SK-N-SH (cell line): ENCODE results near the gene FYB1. TPM values are rescaled to one million over a fixed set of nuclear protein-coding genes. Genes with fewer than 3 reads are reported as not detected.

Experiments
- CTCF ChIA-PET: fragments of 300-600, 350-600 bp; formaldehyde crosslinking; extraction: SDS; loops from one replicate; lab custom pipeline; 2021; lab: Yijun Ruan, JAX
- POLR2A ChIA-PET: fragments of 350-600 bp; sonication (Branson Sonifier 250); formaldehyde crosslinking; extraction: SDS; loops from one replicate; lab custom pipeline; 2020; ENCODE audit warnings: antibody characterized with exemption, inconsistent platforms; lab: Yijun Ruan, JAX
- DNase-seq: peaks from one replicate; pipeline ENCODE4 v3.0.0; 2012
- H2AFZ ChIP-seq: fragments of 200-600 bp; sonication (generic); 2 replicates; pipeline ENCODE4 v1.8.1; 2016; ENCODE audit warnings: antibody characterized with exemption, mild to moderate bottlenecking, low read depth
- H3F3A ChIP-seq: fragments of 200-600 bp; sonication (generic); replicated peaks from 2 replicates; pipeline ENCODE3; 2016; ENCODE audit warnings: antibody characterized with exemption, mild to moderate bottlenecking; ENCODE audit not compliant: insufficient read depth
- H3K27ac ChIP-seq, 2 experiments: fragments of 200-500 bp in 1 of 2; fragments of 200-600 bp in 1 of 2; sonication (Bioruptor generic) in 1 of 2; sonication (generic), shearing (Covaris generic) in 1 of 2; 2 replicates each; pipeline versions ENCODE4 v1.5.1 to v1.6.1; 2014 to 2016; ENCODE audit warnings: low read depth in 2 of 2, inconsistent platforms in 1 of 2, low read length in 1 of 2, mild to moderate bottlenecking in 1 of 2, mixed read lengths in 1 of 2
- H3K27me3 ChIP-seq: fragments of 200-600 bp; sonication (generic), shearing (Covaris generic); 2 replicates; pipeline ENCODE4 v1.6.1; 2016; ENCODE audit warnings: mixed run types; ENCODE audit not compliant: insufficient read depth
- H3K36me3 ChIP-seq, 2 experiments: fragments of 200-500 bp in 1 of 2; fragments of 200-600 bp in 1 of 2; sonication (Bioruptor generic) in 1 of 2; sonication (generic) in 1 of 2; replicated peaks in 1 of 2; 2 replicates each; pipeline versions ENCODE3 to v1.5.1; 2014 to 2016; ENCODE audit warnings: low read length in 1 of 2, mild to moderate bottlenecking in 1 of 2; ENCODE audit not compliant: insufficient read depth in 2 of 2, control insufficient read depth in 1 of 2
- H3K4me1 ChIP-seq, 2 experiments: fragments of 200-500 bp in 1 of 2; fragments of 200-600 bp in 1 of 2; sonication (Bioruptor generic) in 1 of 2; sonication (generic), shearing (Covaris generic) in 1 of 2; 2 replicates each; pipeline versions ENCODE4 v1.5.1 to v1.6.1; 2014 to 2016; ENCODE audit warnings: low read depth in 1 of 2, low read length in 1 of 2, mixed run types in 1 of 2; ENCODE audit not compliant: insufficient read depth in 2 of 2, control insufficient read depth in 1 of 2
- H3K4me2 ChIP-seq: fragments of 200-600 bp; sonication (generic), shearing (Covaris generic); 2 replicates; pipeline ENCODE4 v1.6.1; 2017; ENCODE audit warnings: mixed run types
- H3K4me3 ChIP-seq, 2 experiments: fragments of 200-500 bp in 1 of 2; fragments of 200-600 bp in 1 of 2; sonication (Bioruptor generic) in 1 of 2; sonication (generic), shearing (Covaris generic) in 1 of 2; 2 replicates each; pipeline versions ENCODE4 v1.5.1 to v1.8.1; 2014 to 2016; ENCODE audit warnings: low read depth in 2 of 2, inconsistent platforms in 1 of 2, low read length in 1 of 2, mild to moderate bottlenecking in 1 of 2, mixed read lengths in 1 of 2, moderate library complexity in 1 of 2
- H3K79me2 ChIP-seq: fragments of 200-600 bp; sonication (generic); 2 replicates; pipeline ENCODE4 v1.8.1; 2017; ENCODE audit warnings: mild to moderate bottlenecking; ENCODE audit not compliant: insufficient read depth
- H3K9ac ChIP-seq: fragments of 200-600 bp; sonication (generic); 2 replicates; pipeline ENCODE4 v1.6.1; 2017; ENCODE audit warnings: mixed run types
- H3K9me2 ChIP-seq: fragments of 200-600 bp; sonication (generic); 2 replicates; pipeline ENCODE4 v1.6.1; 2017; ENCODE audit warnings: mixed run types
- H3K9me3 ChIP-seq: fragments of 200-600 bp; sonication (generic); 2 replicates; pipeline ENCODE4 v1.6.1; 2017; ENCODE audit warnings: mixed run types, mild to moderate bottlenecking, moderate library complexity
- H4K20me1 ChIP-seq: fragments of 200-600 bp; sonication (generic); 2 replicates; pipeline ENCODE4 v1.6.1; 2017; ENCODE audit warnings: mild to moderate bottlenecking, mixed run types; ENCODE audit not compliant: insufficient read depth
- CHD2 ChIP-seq: fragments of 150-350 bp; IDR thresholded peaks from 2 replicates; pipeline ENCODE4 v1.6.1; 2018; ENCODE audit warnings: low read length; ENCODE audit not compliant: partially characterized antibody
- CTCF ChIP-seq: fragments of 200-600 bp; sonication (generic); IDR thresholded peaks from 2 replicates; pipeline ENCODE4 v1.6.1; 2017; ENCODE audit warnings: antibody characterized with exemption, mild to moderate bottlenecking, moderate library complexity
- ELF1 ChIP-seq: IDR thresholded peaks from 2 replicates; pipeline ENCODE4 v1.4.0; 2012
- FOSL2 ChIP-seq: IDR thresholded peaks from 2 replicates; pipeline ENCODE4 v1.4.0; 2012; ENCODE audit warnings: low read depth, mild to moderate bottlenecking, moderate library complexity, borderline replicate concordance
- FOXJ3 ChIP-seq: sonication (generic); formaldehyde crosslinking; IDR thresholded peaks from 2 replicates; pipeline ENCODE4 v1.5.1; 2020; ENCODE audit warnings: mild to moderate bottlenecking, missing genetic modification reagents
- FOXM1 ChIP-seq: IDR thresholded peaks from 2 replicates; pipeline ENCODE4 v1.4.0; 2012; ENCODE audit warnings: low read depth, mild to moderate bottlenecking
- GABPA ChIP-seq: IDR thresholded peaks from 2 replicates; pipeline ENCODE4 v1.4.0; 2012; ENCODE audit warnings: low read depth, mild to moderate bottlenecking
- GATA2 ChIP-seq: sonication (generic); formaldehyde crosslinking; IDR thresholded peaks from 2 replicates; pipeline ENCODE4 v1.5.0; 2020; ENCODE audit warnings: mild to moderate bottlenecking, missing genetic modification reagents
- IRF3 ChIP-seq: fragments of 150-350 bp; IDR thresholded peaks from 2 replicates; pipeline ENCODE4 v1.6.1; 2016; ENCODE audit warnings: mild to moderate bottlenecking, low read depth, low read length
- JUND ChIP-seq: IDR thresholded peaks from 2 replicates; pipeline ENCODE4 v1.4.0; 2012
- MXI1 ChIP-seq: IDR thresholded peaks from 2 replicates; pipeline ENCODE4 v1.6.1; 2012; ENCODE audit warnings: mild to moderate bottlenecking, low read depth, low read length, improper control_type of control experiment
- NFIC ChIP-seq: IDR thresholded peaks from 2 replicates; pipeline ENCODE4 v1.4.0; 2012; ENCODE audit warnings: borderline replicate concordance
- NRF1 ChIP-seq: IDR thresholded peaks from 2 replicates; pipeline ENCODE4 v1.6.1; 2012; ENCODE audit warnings: low read depth, mild to moderate bottlenecking, low read length
- PBX3 ChIP-seq: IDR thresholded peaks from 2 replicates; pipeline ENCODE4; 2012
- POLR2AphosphoS5 ChIP-seq: IDR thresholded peaks from 2 replicates; pipeline ENCODE4 v1.6.1; 2012; ENCODE audit warnings: low read depth, low read length
- RFX5 ChIP-seq: IDR thresholded peaks from 2 replicates; pipeline ENCODE4 v1.6.1; 2012; ENCODE audit warnings: mild to moderate bottlenecking, improper control_type of control experiment, low read length
- SMC3 ChIP-seq: IDR thresholded peaks from 2 replicates; pipeline ENCODE4 v1.6.1; 2012; ENCODE audit warnings: low read depth, low read length, improper control_type of control experiment
- TAF1 ChIP-seq: IDR thresholded peaks from 2 replicates; pipeline ENCODE4 v1.6.1; 2012; ENCODE audit warnings: low read depth, mild to moderate bottlenecking, low read length, moderate library complexity, borderline replicate concordance
- TEAD4 ChIP-seq: IDR thresholded peaks from 2 replicates; pipeline ENCODE4 v1.4.0; 2012; ENCODE audit warnings: mild to moderate bottlenecking, borderline replicate concordance; ENCODE audit not compliant: insufficient read depth
- USF1 ChIP-seq: IDR thresholded peaks from 2 replicates; pipeline ENCODE4 v1.4.0; 2012; ENCODE audit warnings: low read depth, borderline replicate concordance
- YY1 ChIP-seq: IDR thresholded peaks from 2 replicates; pipeline ENCODE4 v1.4.0; 2012; ENCODE audit warnings: low read depth, mild to moderate bottlenecking
- WGBS: methylation state at CpG from one replicate; pipeline ENCODE4 v1.1.6; 2017; ENCODE audit warnings: low lambda C conversion rate; 5-methylcytosine and 5-hydroxymethylcytosine counted together
- polyA plus RNA-seq, 3 experiments: library from polyadenylated mRNA; depleted of rRNA; stranded (reverse); fragments of >200 nt; gene quantifications; 2 replicates each; pipeline ENCODE4 v1.2.3, GENCODE V29; 2012

Gene FYB1
- polyA plus RNA-seq, 1 of the 3 experiments (the other 2 are of a cell fraction), result not detected

GRCh38 chr5:39193553-39194465, 25.6 kb downstream of the FYB1 start:
- Histone ChIP-seq H3K4me1 (no peaks in the 10 kb centered on the region), H3K4me3 (no peak overlapping the region), H3K9ac (no peak overlapping the region), H4K20me1 (no peaks in the 10 kb centered on the region), H3K79me2 (no peaks in the 10 kb centered on the region), H3F3A (no peaks in the 10 kb centered on the region), H3K27ac (no peak overlapping the region), H3K27me3 (peaks cover 70% of the 10 kb centered on the region), H3K4me2 (no peak overlapping the region), H2AFZ (no peak overlapping the region), H3K9me2 (no peaks in the 10 kb centered on the region), H3K36me3 (no peaks in the 10 kb centered on the region), H3K9me3 (no peaks in the 10 kb centered on the region)
- ChIA-PET CTCF (interaction anchor here (1.4 kb wide), 1 partner anchor 24 kb away, joined by 4 read pairs; no protein-coding TSS in a partner anchor), POLR2A (no interaction called here)
- TF ChIP-seq TEAD4 (no peak), MXI1 (no peak), SMC3 (no peak), PBX3 (no peak), FOSL2 (no peak), USF1 (no peak), JUND (no peak), GABPA (no peak), YY1 (no peak), GATA2 (CRISPR knock-in tag) (no peak)
- DNase-seq, result no peak
- WGBS, result 14% methylated on average over 6 of the region's 6 CpGs

- CTCF ChIA-PET, result no interaction called here
- Histone ChIP-seq H3K4me1 (no peaks in the 10 kb centered on the region), H3K27me3 (peaks cover 73% of the 10 kb centered on the region)
- TF ChIP-seq POLR2AphosphoS5 (no peak), IRF3 (no peak), FOXJ3 (CRISPR knock-in tag) (no peak), RFX5 (no peak), CHD2 (no peak), TEAD4 (no peak), FOSL2 (no peak), YY1 (no peak), JUND (no peak), PBX3 (no peak), CTCF (no peak), NRF1 (no peak), NFIC (no peak), FOXM1 (no peak), TAF1 (no peak), ELF1 (no peak)
- TF ChIP-seq, all 33 proteins: peak for 0
- POLR2A ChIA-PET, result no interaction called here
- Histone ChIP-seq H3K4me3 (no peak overlapping the region), H3K4me2 (no peak overlapping the region), H3K9me2 (no peaks in the 10 kb centered on the region), H3K9ac (no peak overlapping the region), H3K9me3 (no peaks in the 10 kb centered on the region), H2AFZ (no peak overlapping the region), H3F3A (no peaks in the 10 kb centered on the region), H4K20me1 (no peaks in the 10 kb centered on the region), H3K36me3 (no peaks in the 10 kb centered on the region), H3K27ac (no peak overlapping the region), H3K79me2 (no peaks in the 10 kb centered on the region)
- WGBS, result 7% methylated on average over 2 of the region's 2 CpGs
- DNase-seq, result no peak
These were observed 26.8 kb downstream of the FYB1 start for GRCh38 chr5:39192450-39193160.
